GM21529 (cell line): ENCODE results near the gene LPO.

Source experiments
- ATAC-seq: cut with Tn5 transposase; IDR thresholded peaks from one replicate; pipeline ENCODE4 v1.9.1; 2021; ENCODE audit not compliant: unreplicated experiment

The LPO gene

DNA sequence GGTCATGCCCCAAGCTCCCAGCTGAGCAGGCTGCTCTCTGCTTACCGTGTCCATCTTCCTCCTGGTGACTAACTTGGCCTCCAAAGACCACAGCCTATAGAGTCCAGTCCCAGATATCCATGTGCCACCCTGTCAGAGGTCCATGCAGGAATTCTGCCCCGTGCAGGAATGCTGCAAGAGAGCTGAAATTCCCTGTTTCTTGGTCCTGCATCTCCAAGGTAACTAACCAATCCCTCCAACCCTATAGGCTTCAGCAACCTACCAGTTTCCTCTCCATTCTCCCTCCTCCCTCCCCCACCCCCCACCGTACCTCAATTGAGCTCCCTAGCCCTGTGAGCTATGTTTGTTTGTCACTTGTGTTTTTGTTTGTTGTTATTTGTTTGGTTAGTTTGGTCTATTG, 9.7 kb upstream of the LPO start:
- ATAC-seq = no peak

DNA sequence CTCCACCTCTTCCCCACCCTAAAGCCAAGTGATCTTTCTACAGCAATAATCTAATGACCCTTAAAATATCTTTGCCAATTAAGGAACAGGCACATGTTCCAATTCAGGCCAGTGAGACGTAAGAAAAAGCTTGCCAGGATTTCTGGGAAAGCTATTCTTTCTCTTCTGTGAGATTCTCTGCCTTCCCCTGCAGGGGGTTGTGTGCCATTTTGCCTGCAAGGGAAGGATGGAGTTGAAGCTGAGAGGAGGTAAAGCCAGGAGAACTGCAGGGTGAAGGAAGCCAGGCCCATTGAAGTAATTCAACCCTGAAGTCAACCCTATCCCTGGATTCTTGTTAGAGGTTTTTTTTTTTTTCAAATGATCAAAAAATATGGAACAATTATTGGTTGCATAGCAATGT, 9.0 kb upstream of the LPO start:
- no peak for ATAC-seq

- no peak for ATAC-seq
These were observed 8.5 kb upstream of the LPO start for GRCh38 chr17:58229881-58230280.

- no peak for ATAC-seq
These were observed 6.7 kb upstream of the LPO start for GRCh38 chr17:58231641-58232040.

- peak; percentile 78 for ATAC-seq
These were observed 5.7 kb upstream of the LPO start for GRCh38 chr17:58232707-58233156.

DNA sequence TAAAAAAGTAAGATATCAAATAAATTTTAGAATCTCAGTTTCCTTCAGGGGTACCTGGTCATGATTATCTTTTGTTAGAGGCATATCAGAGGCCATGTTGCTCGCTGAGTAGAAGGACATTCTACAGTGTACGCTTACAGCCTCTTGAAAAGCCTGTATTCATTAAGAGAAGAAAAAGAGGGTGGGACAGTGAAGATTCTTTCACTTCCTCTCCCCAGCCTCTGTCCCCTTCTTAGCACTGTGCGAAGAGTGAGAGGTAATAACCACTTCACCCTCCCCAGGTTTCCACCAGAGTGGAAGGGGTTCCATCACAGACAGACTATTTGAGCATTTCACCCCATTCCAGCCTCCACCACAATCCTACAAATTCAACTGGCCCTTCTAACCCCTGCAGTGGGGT, 4.8 kb upstream of the LPO start:
- ATAC-seq = peak; percentile 57

GRCh38 chr17:58234512-58234911, 3.9 kb upstream of the LPO start:
- ATAC-seq = no peak

GRCh38 chr17:58235821-58236220, 2.6 kb upstream of the LPO start:
- ATAC-seq = no peak

DNA sequence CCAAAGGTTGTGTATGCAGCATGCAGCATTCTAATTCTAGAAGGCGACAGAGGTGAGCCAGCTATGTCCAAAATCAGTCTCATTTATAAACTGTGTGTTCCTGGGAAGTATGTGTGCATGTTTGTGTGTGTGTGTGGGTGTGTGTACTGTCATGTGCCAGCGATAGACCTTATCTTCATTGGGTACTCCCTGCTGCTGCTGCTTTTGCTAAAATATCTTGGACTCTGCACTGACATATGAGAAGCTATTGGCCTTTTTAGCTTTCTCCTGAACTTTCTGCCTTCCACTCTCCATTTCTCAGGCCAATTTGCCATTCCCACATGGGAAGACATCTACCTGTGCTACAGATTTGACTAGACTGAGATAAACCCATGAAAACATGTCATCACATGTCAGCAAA, 2.0 kb upstream of the LPO start:
- ATAC-seq = no peak

- ATAC-seq = no peak
These were observed 1.6 kb downstream of the LPO start for GRCh38 chr17:58239987-58240386.

DNA sequence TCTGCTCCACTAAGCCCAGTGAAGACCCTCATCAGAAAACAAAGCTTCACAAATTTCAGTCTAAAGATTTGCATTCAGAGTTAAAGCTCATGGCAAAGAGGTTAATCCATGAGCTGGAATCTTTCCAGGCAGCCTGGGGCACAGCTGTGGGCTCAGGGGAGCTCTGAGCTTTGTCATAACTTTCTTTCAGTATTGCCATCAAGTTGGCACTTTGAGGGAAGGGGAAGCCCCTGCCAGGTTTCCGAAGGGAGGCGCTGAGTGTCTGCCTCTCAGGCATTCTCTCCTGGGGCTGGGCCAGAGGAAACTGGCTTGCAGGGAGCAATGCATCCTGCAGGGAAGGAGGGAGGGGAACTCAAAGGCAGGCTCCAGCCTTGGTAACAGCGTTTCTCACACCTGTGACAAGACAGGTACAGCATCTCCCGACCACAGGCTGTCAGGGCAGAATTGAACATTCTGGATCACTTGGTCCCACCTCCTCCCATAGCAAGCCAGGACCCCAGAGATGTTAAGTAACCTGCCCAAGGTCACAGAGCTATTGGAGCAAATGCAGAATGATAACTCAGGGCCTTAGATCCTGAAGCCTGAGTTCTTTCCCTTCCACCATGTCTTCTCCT, 3.9 kb downstream of the LPO start:
- ATAC-seq = peak; percentile 51

- no peak for ATAC-seq
These were observed 6.6 kb downstream of the LPO start for GRCh38 chr17:58244963-58245362.

GRCh38 chr17:58245428-58246103, 7.2 kb downstream of the LPO start:
- no peak for ATAC-seq

DNA sequence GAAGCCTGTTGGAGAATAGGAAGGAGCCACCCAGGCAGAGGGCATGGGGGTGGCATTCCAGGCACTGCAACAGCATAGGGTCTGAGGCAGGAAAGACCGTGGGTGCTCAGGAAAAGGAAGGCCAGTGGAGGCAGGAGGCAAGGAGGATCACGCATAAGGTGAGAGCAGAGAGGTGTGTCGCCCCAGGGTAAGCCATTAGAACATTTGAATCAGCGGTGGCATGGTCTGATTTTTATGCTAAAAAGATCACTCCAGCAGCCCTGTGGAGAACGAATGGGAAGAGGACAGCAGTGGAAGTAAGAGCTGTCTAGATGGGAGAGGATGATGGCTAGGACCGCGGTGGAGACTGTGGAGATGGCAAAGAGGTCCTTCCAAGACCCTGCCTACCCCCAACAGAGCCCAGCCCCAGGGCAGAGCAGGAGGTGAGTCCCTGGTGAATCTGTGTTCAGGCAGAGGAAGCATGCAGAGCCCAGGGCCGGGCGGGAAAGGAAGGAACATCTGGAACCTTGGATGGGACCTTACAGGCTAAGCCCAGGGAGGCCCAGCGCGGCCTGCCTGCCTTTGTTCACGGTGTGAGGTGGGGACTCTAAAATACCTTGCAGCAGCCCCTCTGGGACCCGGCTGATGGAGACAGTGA, 7.8 kb downstream of the LPO start:
- ATAC-seq = no peak

GRCh38 chr17:58246781-58247180, 8.4 kb downstream of the LPO start:
- ATAC-seq = no peak

GRCh38 chr17:58247511-58248363, 9.4 kb downstream of the LPO start:
- ATAC-seq = no peak

GRCh38 chr17:58248955-58249269, 10.5 kb downstream of the LPO start:
- no peak for ATAC-seq

DNA sequence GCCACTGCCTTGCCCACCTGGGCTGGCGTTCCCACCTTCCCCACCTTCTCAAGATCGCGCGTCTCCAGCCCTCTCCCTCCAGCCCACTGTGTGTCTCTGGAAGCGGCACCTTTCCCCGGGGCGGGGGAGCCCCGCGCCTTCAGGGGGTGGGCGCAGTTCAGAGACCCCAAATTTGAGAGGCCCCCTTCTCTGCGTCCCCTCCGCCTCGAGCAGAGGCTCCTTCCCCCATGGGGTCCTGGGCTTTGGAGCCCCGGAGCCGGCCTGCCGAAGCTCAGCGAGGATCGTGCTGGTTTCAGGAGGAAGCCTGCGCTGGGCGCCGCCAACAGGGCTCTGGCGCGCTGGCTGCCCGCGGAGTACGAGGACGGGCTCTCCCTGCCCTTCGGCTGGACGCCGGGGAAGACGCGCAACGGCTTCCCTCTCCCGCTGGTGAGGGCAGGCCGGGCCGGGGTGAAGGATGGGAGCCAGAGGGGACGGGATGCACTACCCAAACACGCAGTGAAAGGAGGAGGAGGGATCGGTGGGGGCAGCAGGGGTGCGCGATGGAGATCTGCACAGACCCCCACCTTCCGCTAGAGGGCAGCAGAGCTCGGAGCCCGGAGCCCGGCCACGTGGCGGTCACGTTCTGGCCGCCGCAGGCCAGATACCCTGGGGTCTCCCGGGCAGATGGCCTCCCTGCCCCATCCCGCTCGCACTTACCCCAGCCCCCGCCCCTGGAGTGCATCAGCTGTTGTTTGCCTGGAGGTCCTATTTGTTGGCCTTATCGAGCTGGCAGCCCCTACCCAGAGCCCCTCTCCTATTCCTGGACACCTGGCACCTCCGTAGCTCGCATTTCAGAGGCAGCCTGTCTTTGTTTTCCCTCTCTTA, 11.1 kb downstream of the LPO start:
- peak; percentile 70 for ATAC-seq

GRCh38 chr17:58250344-58251011, 12.1 kb downstream of the LPO start:
- no peak for ATAC-seq

GRCh38 chr17:58252141-58252540, 13.8 kb downstream of the LPO start:
- no peak for ATAC-seq
